Measurements from ENCODE around the gene ATP6V0C. TPM values are rescaled to one million over a fixed set of nuclear protein-coding genes. Genes with fewer than 3 reads are reported as not detected.

Gene ATP6V0C
- total and polyA plus RNA-seq, 4 donors: 17.6 to 132 (median 60.6) TPM

GRCh38 chr16:2473446-2473926 lies 40.3 kb upstream of the ATP6V0C start:
- Histone ChIP-seq H3K9ac (ENCODE audit: low read depth in 1 of 2, low read length in 2 of 2) (no peak overlapping the region), H3K27me3 (ENCODE audit: control insufficient read depth in 4 of 4, insufficient read depth in 4 of 4, low read length in 3 of 4) (no peaks in the 10 kb centered on the region), H3K9me3 (ENCODE audit: control insufficient read depth in 4 of 4, low read length in 3 of 4) (no peaks in the 10 kb centered on the region), H3K4me3 (ENCODE audit: low read depth in 1 of 3, low read length in 3 of 3) (peak overlapping the region in 1 of 3 donors; percentile 87), H3K27ac (ENCODE audit: low read depth in 1 of 2, low read length in 2 of 2) (no peak overlapping the region), H3K4me1 (ENCODE audit: control insufficient read depth in 4 of 4, insufficient read depth in 4 of 4, low read length in 3 of 4) (peaks cover 37 to 80% (median 58%) of the 10 kb centered on the region in 4 donors), H3K36me3 (ENCODE audit: control insufficient read depth in 4 of 4, insufficient read depth in 3 of 4, low read depth in 1 of 4, low read length in 3 of 4) (no peaks in the 10 kb centered on the region)
- TF ChIP-seq MAX (IDR thresholded peaks at IDR 0.05) (no peak), JUND (IDR thresholded peaks at IDR 0.05) (no peak), ZBTB33 (IDR thresholded peaks at IDR 0.05) (no peak), HNF4G (IDR thresholded peaks at IDR 0.05) (no peak), HNF4A (conservative IDR thresholded peaks at IDR 0.05) (no peak), YY1 (IDR thresholded peaks at IDR 0.05) (no peak), RAD21 (IDR thresholded peaks at IDR 0.05) (no peak), SP1 (IDR thresholded peaks at IDR 0.05) (no peak), CTCF (IDR thresholded peaks at IDR 0.05; ENCODE audit: low read depth, low read length, missing input control) (no peak), FOXA2 (IDR thresholded peaks at IDR 0.05) (no peak), NR2F2 (IDR thresholded peaks at IDR 0.05) (no peak), REST (IDR thresholded peaks at IDR 0.05) (no peak), EGR1 (IDR thresholded peaks at IDR 0.05; ENCODE audit: low read depth in 2 of 2) (no peak), TAF1 (conservative IDR thresholded peaks at IDR 0.05) (no peak), ATF3 (IDR thresholded peaks at IDR 0.05) (no peak), RXRA (IDR thresholded peaks at IDR 0.05) (no peak), FOXA1 (IDR thresholded peaks at IDR 0.05) (no peak), GABPA (IDR thresholded peaks at IDR 0.05 in 1 of 2, conservative IDR thresholded peaks at IDR 0.05 in 1 of 2) (no peak)
- DNase-seq (ENCODE audit: low spot score): no peak
- WGBS: 8% methylated on average over 49 of the region's 49 CpGs

Data from liver (tissue), 9 donors.